ENCODE results near the gene AQP1. TPM values are rescaled to one million over a fixed set of nuclear protein-coding genes. Genes with fewer than 3 reads are reported as not detected.

AQP1 gene
- total and polyA plus RNA-seq, 2 of the 8 experiments (the other 6 are each of a cell fraction or from before 2014, with no cell fraction given) = 0.18 to 0.19 TPM

DNA sequence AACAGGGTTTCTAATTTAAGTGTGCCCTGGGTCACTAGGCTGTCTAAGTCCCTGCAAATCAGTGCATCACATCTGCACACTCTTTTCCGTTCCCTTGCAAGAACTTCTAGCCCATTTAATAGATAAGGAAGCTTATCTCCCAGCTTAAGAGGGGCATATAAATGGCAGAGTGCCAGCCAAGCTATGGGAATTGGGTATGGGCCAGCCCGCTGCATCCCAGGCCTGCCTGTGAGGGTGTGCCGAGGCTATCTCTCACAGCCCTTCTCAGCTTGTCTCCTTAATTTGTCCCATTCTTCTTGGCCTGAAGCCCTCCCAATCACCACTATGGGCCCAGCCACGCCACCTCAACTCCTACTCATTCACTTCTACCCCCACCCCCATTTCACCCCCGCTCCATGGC lies 14.7 kb downstream of the AQP1 start (continued):
- no peak for TF ChIP-seq EGR1 (IDR thresholded peaks at IDR 0.05; ENCODE audit: borderline replicate concordance, low read depth, low read length)
- no peak for TF ChIP-seq SP2 (IDR thresholded peaks at IDR 0.05; ENCODE audit: low read length)
- no peak for TF ChIP-seq CBX5 (IDR thresholded peaks at IDR 0.05; ENCODE audit: low read depth, low read length)
- TF ChIP-seq NRF1 (IDR thresholded peaks at IDR 0.05; ENCODE audit: low read depth, low read length) = no peak
- no peak for TF ChIP-seq RFX5 (IDR thresholded peaks at IDR 0.05; ENCODE audit: borderline replicate concordance, low read depth, low read length)
- TF ChIP-seq EZH2 (IDR thresholded peaks at IDR 0.05; ENCODE audit: low read depth, low read length, severe bottlenecking) = no peak
- no peak for TF ChIP-seq RAD21 (IDR thresholded peaks at IDR 0.05 in 1 of 2, conservative IDR thresholded peaks at IDR 0.05 in 1 of 2; ENCODE audit: low read depth in 2 of 2, low read length in 2 of 2)
